BJ (cell line): ENCODE data around the gene SNX19. TPM values are rescaled to one million over a fixed set of nuclear protein-coding genes. Genes with fewer than 3 reads are reported as not detected.
"Not testable (repeated sequence)": the region's sequence is repeated elsewhere in the genome, so short reads cannot be mapped to it uniquely, and the experiment has no call there.

Source experiments
- CTCF ChIA-PET: fragments of 350-600 bp; formaldehyde crosslinking; extraction: SDS; loops from one replicate; lab custom pipeline; 2021; ENCODE audit warnings: antibody characterized with exemption, inconsistent platforms; lab: Yijun Ruan, JAX
- POLR2A ChIA-PET: fragments of 300-600 bp; sonication (Branson Sonifier 250); formaldehyde crosslinking; extraction: SDS; loops from one replicate; lab custom pipeline; 2021; ENCODE audit warnings: antibody characterized with exemption; lab: Charles Lee
- DNase-seq: peaks from one replicate; pipeline ENCODE4 v3.0.0-alpha.2; 2011; ENCODE audit warnings: low read depth
- H3K27me3 ChIP-seq: 2 replicates; pipeline ENCODE4 v1.6.0; 2011; ENCODE audit warnings: low read length; ENCODE audit not compliant: control insufficient read depth, insufficient read depth
- H3K36me3 ChIP-seq: 2 replicates; pipeline ENCODE4 v1.5.1; 2011; ENCODE audit warnings: low read length; ENCODE audit not compliant: control insufficient read depth, insufficient read depth
- H3K4me3 ChIP-seq: 2 replicates; pipeline ENCODE4 v1.5.1; 2011; ENCODE audit warnings: low read depth, mild to moderate bottlenecking, control low read depth, low read length
- polyA plus RNA-seq: library from polyadenylated mRNA; depleted of rRNA; stranded (reverse); fragments of >200 nt; gene quantifications from 2 replicates; pipeline ENCODE4 v1.2.3, GENCODE V29; 2011
- TF ChIP-seq, protein P1 (sequence below): IDR thresholded peaks from 2 replicates; pipeline ENCODE4 v1.5.1; 2011; ENCODE audit warnings: low read depth, mild to moderate bottlenecking, control low read depth, inconsistent platforms, low read length, moderate library complexity; ENCODE audit not compliant: insufficient read depth

SNX19 gene
- polyA plus RNA-seq, 1 experiment = 99.9 TPM

DNA sequence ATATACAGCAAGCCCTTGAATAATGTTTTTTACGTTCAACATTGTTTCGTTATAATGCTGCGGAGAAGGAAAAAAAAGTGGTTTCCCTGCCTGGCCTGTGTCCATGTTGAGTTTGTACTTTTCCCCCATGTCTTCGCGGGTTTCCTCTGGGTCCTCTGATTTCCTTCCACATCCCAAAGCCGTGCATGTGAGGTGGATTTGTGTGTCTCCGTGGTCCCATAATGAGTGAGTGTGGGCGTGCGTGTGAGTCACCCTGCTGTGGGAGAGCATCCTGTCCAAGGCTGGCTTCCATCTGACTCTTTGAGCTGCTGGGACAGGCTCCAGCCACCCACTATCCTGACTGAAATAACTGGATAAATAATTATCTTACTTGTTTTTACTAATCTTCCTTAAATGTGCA is 29.6 kb upstream of the SNX19 start:
- ChIA-PET CTCF (no interaction called here), POLR2A (interaction anchor here (0.5 kb wide), 1 partner anchor 9 kb away, joined by 3 read pairs; no protein-coding TSS in a partner anchor)
- H3K27me3 ChIP-seq = no peaks in the 10 kb centered on the region
- peak; percentile 57 for DNase-seq
- no peak overlapping the region for H3K4me3 ChIP-seq
- H3K36me3 ChIP-seq = no peaks in the 10 kb centered on the region
- TF ChIP-seq, protein P1, sequence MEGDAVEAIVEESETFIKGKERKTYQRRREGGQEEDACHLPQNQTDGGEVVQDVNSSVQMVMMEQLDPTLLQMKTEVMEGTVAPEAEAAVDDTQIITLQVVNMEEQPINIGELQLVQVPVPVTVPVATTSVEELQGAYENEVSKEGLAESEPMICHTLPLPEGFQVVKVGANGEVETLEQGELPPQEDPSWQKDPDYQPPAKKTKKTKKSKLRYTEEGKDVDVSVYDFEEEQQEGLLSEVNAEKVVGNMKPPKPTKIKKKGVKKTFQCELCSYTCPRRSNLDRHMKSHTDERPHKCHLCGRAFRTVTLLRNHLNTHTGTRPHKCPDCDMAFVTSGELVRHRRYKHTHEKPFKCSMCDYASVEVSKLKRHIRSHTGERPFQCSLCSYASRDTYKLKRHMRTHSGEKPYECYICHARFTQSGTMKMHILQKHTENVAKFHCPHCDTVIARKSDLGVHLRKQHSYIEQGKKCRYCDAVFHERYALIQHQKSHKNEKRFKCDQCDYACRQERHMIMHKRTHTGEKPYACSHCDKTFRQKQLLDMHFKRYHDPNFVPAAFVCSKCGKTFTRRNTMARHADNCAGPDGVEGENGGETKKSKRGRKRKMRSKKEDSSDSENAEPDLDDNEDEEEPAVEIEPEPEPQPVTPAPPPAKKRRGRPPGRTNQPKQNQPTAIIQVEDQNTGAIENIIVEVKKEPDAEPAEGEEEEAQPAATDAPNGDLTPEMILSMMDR = no peak

DNA sequence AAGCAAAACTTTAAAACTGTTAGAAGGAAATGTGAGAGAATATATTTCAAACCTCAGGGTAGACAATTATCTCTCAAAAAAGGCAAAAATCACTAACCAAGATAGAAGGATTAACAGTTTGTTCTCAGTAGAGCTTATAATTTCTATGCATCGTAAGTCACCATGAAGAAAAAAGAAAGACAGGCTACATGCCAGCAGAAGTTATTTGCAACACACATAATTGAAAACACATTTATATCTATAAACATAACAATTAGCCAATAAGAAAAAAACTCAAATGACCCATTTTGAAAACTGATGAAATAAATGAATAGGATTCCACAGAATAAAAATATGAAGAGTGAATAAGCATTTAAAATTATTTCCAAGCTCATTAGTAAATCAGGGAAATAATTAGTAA is 24.4 kb upstream of the SNX19 start:
- TF ChIP-seq, protein P1 = no peak
- Histone ChIP-seq H3K36me3 (no peaks in the 10 kb centered on the region), H3K4me3 (no peak overlapping the region), H3K27me3 (no peaks in the 10 kb centered on the region; the same call in none of the 2 replicates)
- ChIA-PET CTCF (interaction anchor here (1.1 kb wide), 1 partner anchor 17 kb away, joined by 3 read pairs; no protein-coding TSS in a partner anchor), POLR2A (no interaction called here)
- DNase-seq = peak; percentile 2

DNA sequence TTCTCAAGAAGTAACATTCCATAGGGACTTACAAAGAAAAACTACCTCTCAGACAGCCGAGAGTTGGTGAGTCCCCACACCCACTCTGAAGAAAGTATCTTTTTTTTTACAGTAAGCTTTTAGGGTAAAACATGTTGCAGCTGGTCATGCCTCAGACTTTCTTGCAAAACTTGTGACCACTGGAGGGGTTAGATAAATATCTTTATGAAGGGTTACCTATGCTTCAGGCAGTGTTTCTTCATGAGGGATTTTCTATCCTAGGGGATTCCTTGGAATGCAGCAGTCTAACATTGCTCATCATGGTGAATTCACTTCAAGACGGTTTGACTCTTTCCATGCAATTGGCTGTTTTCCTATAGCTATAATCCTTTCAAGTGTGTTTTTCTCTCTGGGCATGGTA is 20.8 kb upstream of the SNX19 start:
- TF ChIP-seq, protein P1 = no peak
- no peak overlapping the region for H3K4me3 ChIP-seq
- CTCF ChIA-PET = interaction anchor here (0.6 to 1.1 kb wide), 4 partner anchors 13 to 484 kb away, joined by 3 to 6 read pairs (median 4); partner anchors contain the start of gene SNX19
- POLR2A ChIA-PET = interaction anchor here (0.6 kb wide), 1 partner anchor 9 kb away, joined by 3 read pairs; no protein-coding TSS in a partner anchor
- no peak for DNase-seq
- H3K27me3 ChIP-seq = no peaks in the 10 kb centered on the region; the same call in none of the 2 replicates
- no peaks in the 10 kb centered on the region for H3K36me3 ChIP-seq

DNA sequence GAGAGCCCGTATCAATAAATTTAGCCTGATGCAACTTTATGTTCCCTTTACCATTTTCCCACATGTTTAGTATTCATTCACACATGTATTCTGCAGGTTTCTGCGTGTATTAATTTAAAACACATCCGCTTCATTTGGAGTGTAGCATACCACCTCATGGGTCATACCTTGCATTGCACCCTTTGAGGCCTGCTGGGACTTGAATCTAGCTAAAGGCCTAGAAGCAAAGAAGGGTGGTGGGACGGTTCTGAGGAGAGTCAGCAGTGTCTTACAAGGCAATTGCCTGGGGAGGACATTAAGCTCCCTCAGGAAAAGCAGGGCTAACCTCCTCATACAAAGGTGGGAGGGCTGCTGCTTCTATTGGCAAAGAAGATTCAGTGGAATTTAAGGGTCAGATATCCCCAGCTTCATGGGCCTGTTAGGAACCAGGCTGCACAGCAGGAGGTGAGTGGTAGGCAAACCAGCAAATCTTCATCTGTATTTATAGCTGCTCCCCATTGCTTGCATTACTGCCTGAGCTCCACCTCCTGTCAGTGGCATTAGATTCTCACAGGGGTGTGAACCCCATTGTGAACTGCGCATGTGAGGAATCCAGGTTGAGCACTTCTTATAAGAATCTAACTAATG is 15.9 kb upstream of the SNX19 start:
- Histone ChIP-seq H3K36me3 (no peaks in the 10 kb centered on the region), H3K27me3 (0 out of 2 replicates have a peak, but pooled peaks cover 2% of the 10 kb centered on the region), H3K4me3 (no peak overlapping the region)
- TF ChIP-seq, protein P1 = no peak
- no peak for DNase-seq
- ChIA-PET POLR2A (no interaction called here), CTCF (interaction anchor here (1.3 to 2.5 kb wide), 3 partner anchors 8 to 16 kb away, joined by 3 to 10 read pairs (median 6); partner anchors contain the start of gene SNX19)

DNA sequence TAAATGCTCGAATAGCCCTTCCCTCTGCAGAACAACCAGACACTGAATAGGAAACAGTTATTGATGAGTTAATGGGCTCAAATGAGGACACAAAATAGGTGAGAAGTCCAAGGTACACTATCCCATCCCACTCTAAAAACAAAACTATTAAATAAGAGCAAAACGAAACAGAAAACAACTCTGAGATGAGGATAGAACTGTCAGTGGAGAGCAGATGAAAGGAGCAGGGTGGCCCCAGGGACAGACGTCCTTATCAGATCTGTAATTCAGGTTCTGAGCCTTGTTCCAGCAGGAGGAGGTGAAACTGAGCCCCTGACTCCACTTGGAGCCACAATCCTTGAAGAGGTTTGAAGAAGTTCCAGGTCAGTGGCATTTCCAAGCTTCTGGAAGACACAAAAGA is 8.5 kb upstream of the SNX19 start:
- ChIA-PET CTCF (interaction anchor here (0.8 to 1.9 kb wide), 4 partner anchors 55 to 750 kb away, joined by 3 to 8 read pairs (median 4); no protein-coding TSS in a partner anchor), POLR2A (no interaction called here)
- TF ChIP-seq, protein P1 = no peak
- H3K4me3 ChIP-seq = no peak overlapping the region
- no peaks in the 10 kb centered on the region for H3K36me3 ChIP-seq
- peaks cover 4% of the 10 kb centered on the region; the same call in 1 of the 2 replicates for H3K27me3 ChIP-seq
- no peak for DNase-seq

DNA sequence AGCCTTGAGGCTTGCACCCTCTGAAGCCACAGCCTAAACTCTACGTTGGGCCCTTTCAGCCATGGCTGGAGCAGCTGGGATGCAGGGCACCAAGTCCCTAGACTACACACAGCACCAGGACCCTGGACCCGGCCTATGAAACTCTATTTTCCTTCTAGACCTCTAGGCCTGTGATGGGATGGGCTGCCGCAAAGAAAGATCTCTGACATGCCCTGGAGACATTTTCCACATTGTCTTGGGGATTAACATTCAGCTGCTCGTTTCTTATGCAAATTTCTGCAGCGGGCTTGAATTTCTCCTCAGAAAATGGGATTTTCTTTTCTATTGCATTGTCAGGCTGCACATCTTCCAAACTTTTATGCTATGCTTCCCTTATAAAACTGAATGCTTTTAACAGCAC is 4.3 kb upstream of the SNX19 start:
- H3K36me3 ChIP-seq, POLR2A ChIA-PET, H3K4me3 ChIP-seq, H3K27me3 ChIP-seq, DNase-seq: not testable (repeated sequence)
- CTCF ChIA-PET = interaction anchor here (0.5 to 1.5 kb wide), 5 partner anchors 9 to 105 kb away, joined by 3 to 5 read pairs (median 3); no protein-coding TSS in a partner anchor
